HUDEP-2 (cell line): ENCODE data around the gene BICRAL.
"Not testable (repeated sequence)": the region's sequence is repeated elsewhere in the genome, so short reads cannot be mapped to it uniquely, and the experiment has no call there.

Experiments used
- DNase-seq, 76 experiments: peaks; one replicate each; lab custom pipeline; 2025; ENCODE audit not compliant: unreplicated experiment in 76 of 76; lab: John Stamatoyannopoulos, UW

BICRAL gene

GRCh38 chr6:42761287-42762067 is 20.4 kb upstream of the BICRAL start:
- DNase-seq, result no peak

GRCh38 chr6:42762426-42762859 is 19.4 kb upstream of the BICRAL start:
- no peak for DNase-seq

GRCh38 chr6:42762950-42763349 is 18.9 kb upstream of the BICRAL start:
- DNase-seq, result no peak

- DNase-seq, result no peak
These were observed 16.8 kb upstream of the BICRAL start for GRCh38 chr6:42764911-42765648.

GRCh38 chr6:42766163-42766670 is 15.6 kb upstream of the BICRAL start:
- DNase-seq, result no peak

GRCh38 chr6:42769051-42769450 is 12.8 kb upstream of the BICRAL start:
- no peak for DNase-seq

- DNase-seq, result no peak
These were observed 12.0 kb upstream of the BICRAL start for GRCh38 chr6:42769836-42770235.

GRCh38 chr6:42771741-42772100 is 10.1 kb upstream of the BICRAL start:
- no peak for DNase-seq

- DNase-seq, result no peak
These were observed 7.7 kb upstream of the BICRAL start for GRCh38 chr6:42774201-42774600.

- not testable (repeated sequence) for DNase-seq
These were observed 6.9 kb upstream of the BICRAL start for GRCh38 chr6:42774821-42775487.

- no peak for DNase-seq
These were observed 4.6 kb upstream of the BICRAL start for GRCh38 chr6:42777126-42777822.

GRCh38 chr6:42778122-42778521 is 3.7 kb upstream of the BICRAL start:
- no peak for DNase-seq

GRCh38 chr6:42779521-42779920 is 2.3 kb upstream of the BICRAL start:
- DNase-seq, result no peak

GRCh38 chr6:42781546-42781795 is 381 bp upstream of the BICRAL start:
- DNase-seq, result peak in 18 of 76 experiments; percentile 7 to 53 (median 29)

- DNase-seq, result peak in 66 of 76 experiments; percentile 25 to 87 (median 73)
These were observed 881 bp downstream of the BICRAL start for GRCh38 chr6:42782689-42783176.

- peak in 66 of 76 experiments; percentile 20 to 97 (median 65) for DNase-seq
These were observed 1.5 kb downstream of the BICRAL start for GRCh38 chr6:42783177-42783875.

GRCh38 chr6:42783876-42784642 is 2.2 kb downstream of the BICRAL start:
- peak in 16 of 76 experiments; percentile 14 to 65 (median 42) for DNase-seq

- no peak for DNase-seq
These were observed 3.1 kb downstream of the BICRAL start for GRCh38 chr6:42784717-42785498.
